ENCODE data around the gene DOCK11. TPM values are rescaled to one million over a fixed set of nuclear protein-coding genes. Genes with fewer than 3 reads are reported as not detected.

The DOCK11 gene
- total RNA-seq, 1 experiment from 2014 or later: 2.1 TPM

DNA sequence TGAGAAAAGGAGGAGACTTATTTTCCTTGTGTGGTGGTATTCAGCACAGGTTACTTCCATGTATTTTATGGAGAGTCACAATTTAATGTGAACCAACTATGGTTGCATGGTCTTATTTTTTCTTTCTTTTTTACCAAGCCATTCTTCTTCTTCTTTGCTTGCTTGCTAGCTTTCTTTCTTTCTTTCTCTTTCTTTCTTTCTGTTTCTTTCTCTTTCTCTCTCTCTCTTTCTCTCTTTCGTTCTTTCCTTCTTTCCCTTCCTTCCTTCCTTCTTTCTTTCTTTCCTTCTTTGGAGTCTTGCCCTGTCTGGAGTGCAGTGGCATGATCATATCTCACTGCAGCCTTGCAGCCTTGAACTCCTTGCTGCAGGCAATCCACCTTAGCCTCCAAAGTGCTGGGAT is 68.9 kb downstream of the DOCK11 start:
- no peaks in the 10 kb centered on the region for H3K9me3 ChIP-seq (ENCODE audit: low read depth, low read length, poor library complexity, severe bottlenecking)
- ChIA-PET CTCF (no interaction called here), POLR2A (ENCODE audit: low non-redundant PET) (no interaction called here)
- no peak overlapping the region for H3K27ac ChIP-seq (ENCODE audit: low read depth, low read length, poor library complexity, severe bottlenecking)
- BruUV-seq (replicated peaks): no TSS peak
- intact Hi-C loops (cut with micrococcal nuclease; ENCODE audit: unreplicated experiment): no loop called here
- no peaks in the 10 kb centered on the region for H3K36me3 ChIP-seq (ENCODE audit: insufficient read depth, low read length, poor library complexity, severe bottlenecking)
- no peak for DNase-seq (ENCODE audit: low spot score)
- H3K4me3 ChIP-seq (ENCODE audit: low read depth, low read length, poor library complexity, severe bottlenecking): no peak overlapping the region
- TF ChIP-seq EZH2 (IDR thresholded peaks at IDR 0.05; ENCODE audit: borderline replicate concordance, low read depth, low read length, poor library complexity, severe bottlenecking): no peak
- TF ChIP-seq, protein P1, sequence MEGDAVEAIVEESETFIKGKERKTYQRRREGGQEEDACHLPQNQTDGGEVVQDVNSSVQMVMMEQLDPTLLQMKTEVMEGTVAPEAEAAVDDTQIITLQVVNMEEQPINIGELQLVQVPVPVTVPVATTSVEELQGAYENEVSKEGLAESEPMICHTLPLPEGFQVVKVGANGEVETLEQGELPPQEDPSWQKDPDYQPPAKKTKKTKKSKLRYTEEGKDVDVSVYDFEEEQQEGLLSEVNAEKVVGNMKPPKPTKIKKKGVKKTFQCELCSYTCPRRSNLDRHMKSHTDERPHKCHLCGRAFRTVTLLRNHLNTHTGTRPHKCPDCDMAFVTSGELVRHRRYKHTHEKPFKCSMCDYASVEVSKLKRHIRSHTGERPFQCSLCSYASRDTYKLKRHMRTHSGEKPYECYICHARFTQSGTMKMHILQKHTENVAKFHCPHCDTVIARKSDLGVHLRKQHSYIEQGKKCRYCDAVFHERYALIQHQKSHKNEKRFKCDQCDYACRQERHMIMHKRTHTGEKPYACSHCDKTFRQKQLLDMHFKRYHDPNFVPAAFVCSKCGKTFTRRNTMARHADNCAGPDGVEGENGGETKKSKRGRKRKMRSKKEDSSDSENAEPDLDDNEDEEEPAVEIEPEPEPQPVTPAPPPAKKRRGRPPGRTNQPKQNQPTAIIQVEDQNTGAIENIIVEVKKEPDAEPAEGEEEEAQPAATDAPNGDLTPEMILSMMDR (conservative IDR thresholded peaks at IDR 0.05; ENCODE audit: low read depth, low read length): no peak
- H3K27me3 ChIP-seq (replicated peaks; ENCODE audit: insufficient read depth, low read depth, low read length, poor library complexity): no peaks in the 10 kb centered on the region
- no peaks in the 10 kb centered on the region for H3K4me1 ChIP-seq (ENCODE audit: insufficient read depth, low read length, poor library complexity, severe bottlenecking)

DNA sequence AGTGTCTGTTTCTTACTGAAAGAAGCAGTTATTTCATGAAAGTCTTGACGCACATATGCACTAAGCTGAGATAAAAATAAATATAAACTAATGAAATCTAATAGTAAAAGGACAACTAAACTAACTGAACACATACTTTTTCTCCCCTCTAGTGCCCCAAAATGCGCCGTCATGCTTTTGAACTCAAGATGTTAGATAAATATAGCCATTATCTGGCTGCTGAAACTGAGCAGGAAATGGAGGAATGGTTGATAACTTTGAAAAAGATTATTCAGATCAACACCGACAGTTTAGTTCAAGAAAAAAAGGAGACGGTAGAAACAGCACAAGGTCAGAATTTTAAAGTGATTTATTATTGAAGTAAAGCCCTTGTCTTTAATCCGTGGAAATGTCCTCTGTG is 70.2 kb downstream of the DOCK11 start:
- Histone ChIP-seq H3K4me3 (ENCODE audit: low read depth, low read length, poor library complexity, severe bottlenecking) (no peak overlapping the region), H3K4me1 (ENCODE audit: insufficient read depth, low read length, poor library complexity, severe bottlenecking) (no peaks in the 10 kb centered on the region), H3K27ac (ENCODE audit: low read depth, low read length, poor library complexity, severe bottlenecking) (no peak overlapping the region), H3K9me3 (ENCODE audit: low read depth, low read length, poor library complexity, severe bottlenecking) (no peaks in the 10 kb centered on the region), H3K36me3 (ENCODE audit: insufficient read depth, low read length, poor library complexity, severe bottlenecking) (no peaks in the 10 kb centered on the region), H3K27me3 (replicated peaks; ENCODE audit: insufficient read depth, low read depth, low read length, poor library complexity) (no peaks in the 10 kb centered on the region)
- DNase-seq (ENCODE audit: low spot score): no peak
- TF ChIP-seq EZH2 (IDR thresholded peaks at IDR 0.05; ENCODE audit: borderline replicate concordance, low read depth, low read length, poor library complexity, severe bottlenecking): no peak
- TF ChIP-seq, protein P1 (conservative IDR thresholded peaks at IDR 0.05; ENCODE audit: low read depth, low read length): no peak
- ChIA-PET CTCF (no interaction called here), POLR2A (ENCODE audit: low non-redundant PET) (no interaction called here)
- no TSS peak for BruUV-seq (replicated peaks)
- intact Hi-C loops (cut with micrococcal nuclease; ENCODE audit: unreplicated experiment): no loop called here

DNA sequence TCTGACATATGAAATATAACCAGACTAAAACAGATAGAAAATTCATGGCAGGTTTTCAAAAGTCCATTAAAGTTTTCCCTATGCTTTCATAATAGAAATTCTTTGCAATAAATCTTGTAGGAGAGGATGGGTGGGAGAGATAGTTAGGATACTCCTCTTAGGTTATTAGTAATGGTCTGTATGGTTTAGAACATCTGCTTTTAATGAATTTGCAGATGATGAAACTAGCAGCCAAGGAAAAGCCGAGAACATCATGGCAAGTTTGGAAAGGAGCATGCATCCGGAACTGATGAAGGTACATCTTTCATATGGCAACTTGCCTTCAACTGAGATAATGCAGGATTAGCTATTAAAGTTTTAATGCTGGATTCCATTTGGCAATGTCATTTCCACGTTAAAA is 70.7 kb downstream of the DOCK11 start:
- ChIA-PET POLR2A (ENCODE audit: low non-redundant PET) (no interaction called here), CTCF (no interaction called here)
- TF ChIP-seq, protein P1 (conservative IDR thresholded peaks at IDR 0.05; ENCODE audit: low read depth, low read length): no peak
- no peak for TF ChIP-seq EZH2 (IDR thresholded peaks at IDR 0.05; ENCODE audit: borderline replicate concordance, low read depth, low read length, poor library complexity, severe bottlenecking)
- Histone ChIP-seq H3K4me1 (ENCODE audit: insufficient read depth, low read length, poor library complexity, severe bottlenecking) (no peaks in the 10 kb centered on the region), H3K9me3 (ENCODE audit: low read depth, low read length, poor library complexity, severe bottlenecking) (no peaks in the 10 kb centered on the region), H3K27ac (ENCODE audit: low read depth, low read length, poor library complexity, severe bottlenecking) (no peak overlapping the region), H3K36me3 (ENCODE audit: insufficient read depth, low read length, poor library complexity, severe bottlenecking) (no peaks in the 10 kb centered on the region), H3K27me3 (replicated peaks; ENCODE audit: insufficient read depth, low read depth, low read length, poor library complexity) (no peaks in the 10 kb centered on the region), H3K4me3 (ENCODE audit: low read depth, low read length, poor library complexity, severe bottlenecking) (no peak overlapping the region)
- intact Hi-C loops (cut with micrococcal nuclease; ENCODE audit: unreplicated experiment): no loop called here
- DNase-seq (ENCODE audit: low spot score): peak; percentile 22
- BruUV-seq (replicated peaks): no TSS peak
